GM04504 (cell line): ENCODE data around the gene ZNF346.
"Not testable (repeated sequence)": the region's sequence is repeated elsewhere in the genome, so short reads cannot be mapped to it uniquely, and the experiment has no call there.

Experiments
- DNase-seq: peaks from one replicate; pipeline ENCODE4 v3.0.0-alpha.2; 2012; ENCODE audit warnings: low read depth

The ZNF346 gene

DNA sequence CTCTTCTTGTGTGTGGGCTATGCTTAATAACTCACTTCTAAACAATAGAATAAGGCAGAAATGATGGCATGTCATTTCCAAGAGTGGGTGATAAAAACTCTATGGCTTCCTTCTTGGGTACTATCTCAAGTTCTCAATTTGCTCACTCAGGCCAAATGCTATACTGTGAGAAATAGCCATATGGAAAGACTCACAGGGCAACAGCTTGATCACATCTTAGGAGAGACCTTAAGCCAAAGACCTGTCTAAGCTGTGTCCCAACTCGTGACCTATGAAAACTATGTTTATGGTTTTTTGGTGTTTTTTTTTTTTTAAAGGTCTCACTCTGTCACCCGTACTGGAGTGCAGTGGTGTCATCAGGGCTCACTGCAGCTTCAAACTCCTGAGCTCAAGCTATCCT is 13.8 kb upstream of the ZNF346 start:
- DNase-seq, result no peak

DNA sequence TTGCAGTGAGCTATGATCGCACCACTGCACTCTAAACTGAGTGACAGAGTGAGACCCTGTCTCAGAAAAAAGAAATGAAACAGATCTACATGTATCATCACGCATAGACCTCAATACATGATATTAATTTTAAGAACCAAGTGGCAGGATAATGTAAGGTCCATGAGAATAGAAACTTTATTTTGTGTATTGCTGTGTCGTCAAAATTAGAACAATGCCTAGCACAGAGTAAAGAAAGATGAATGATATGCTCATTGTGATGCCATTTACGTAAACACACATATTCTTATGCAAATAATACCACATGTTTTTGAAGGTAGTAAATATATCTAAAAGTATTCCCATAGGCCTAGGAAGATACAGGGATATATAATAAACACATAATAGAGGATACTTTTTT is 12.3 kb upstream of the ZNF346 start:
- DNase-seq, result no peak

DNA sequence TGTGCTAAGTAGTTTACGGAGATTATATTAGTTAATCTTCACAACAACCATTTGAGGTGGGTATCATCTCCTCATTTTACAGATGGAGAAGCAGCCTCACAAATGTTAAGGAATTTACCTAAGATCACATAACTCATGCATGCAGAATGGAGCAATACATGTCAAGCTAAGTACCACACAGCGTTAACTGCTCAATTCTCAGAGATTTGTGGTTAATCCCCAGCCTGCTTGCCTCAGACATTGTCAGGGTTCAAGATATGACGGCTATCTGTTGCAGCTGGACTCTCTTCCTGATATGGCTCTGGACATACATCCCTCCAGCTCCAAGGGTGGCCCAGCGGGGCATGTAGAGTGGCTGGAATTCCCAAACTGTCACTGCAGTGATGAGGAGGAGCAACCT is 7.3 kb upstream of the ZNF346 start:
- no peak for DNase-seq

DNA sequence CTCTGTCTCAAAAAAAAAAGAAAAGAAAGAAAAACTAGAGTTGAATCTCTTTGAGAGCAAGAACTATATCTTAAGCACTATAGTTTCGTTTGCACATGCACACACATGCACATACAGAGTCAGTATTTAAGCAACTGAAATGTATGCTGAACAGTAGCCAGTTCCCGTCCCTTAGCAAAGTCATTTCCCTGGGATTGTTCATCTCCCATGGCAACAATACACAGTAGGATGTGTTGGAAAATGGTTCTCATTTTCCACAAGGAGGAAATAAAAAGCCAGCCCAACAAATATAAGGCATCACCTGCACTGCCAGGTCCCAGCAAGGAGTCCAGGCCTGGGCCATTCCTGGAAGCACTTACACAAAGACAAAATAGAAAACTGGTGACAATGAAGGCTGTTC is 4.2 kb upstream of the ZNF346 start:
- no peak for DNase-seq

DNA sequence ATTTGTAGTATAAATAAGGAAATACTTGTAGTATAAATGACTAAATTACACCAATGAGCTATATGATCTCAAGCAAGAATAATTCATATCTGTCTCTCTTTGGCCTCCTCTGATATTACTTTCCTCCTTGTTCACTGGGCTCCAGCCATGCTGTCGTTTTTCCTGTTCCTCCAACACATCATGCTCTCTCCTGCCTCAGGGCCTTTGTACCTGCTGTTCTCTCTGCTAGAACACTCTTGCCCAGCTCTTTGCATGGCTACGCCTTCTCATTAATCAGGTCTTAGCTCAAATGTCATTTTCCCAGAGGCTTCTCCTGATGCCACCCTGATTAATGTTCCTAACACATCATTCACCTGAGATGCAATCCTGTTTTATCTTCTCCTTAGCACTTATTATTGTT is 2.5 kb upstream of the ZNF346 start:
- no peak for DNase-seq

DNA sequence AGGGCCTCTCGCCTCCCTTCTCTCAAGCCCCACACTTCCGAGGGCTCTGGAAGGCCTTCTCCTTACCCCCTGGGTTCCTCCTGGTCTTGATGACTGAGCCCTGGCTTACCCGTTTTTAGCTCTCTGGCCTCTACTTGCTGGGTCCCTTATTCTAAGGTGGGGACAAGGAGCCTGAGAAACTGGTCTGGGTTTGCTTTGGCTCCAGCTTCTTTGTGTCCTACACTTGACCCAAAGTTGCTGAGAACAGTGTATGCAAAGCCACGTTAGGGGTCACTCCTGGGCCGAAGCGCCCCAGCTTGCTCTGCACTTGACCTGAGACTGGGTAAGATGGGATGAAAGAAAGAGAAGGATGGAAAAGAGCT is 788 bp downstream of the ZNF346 start:
- DNase-seq, result no peak

DNA sequence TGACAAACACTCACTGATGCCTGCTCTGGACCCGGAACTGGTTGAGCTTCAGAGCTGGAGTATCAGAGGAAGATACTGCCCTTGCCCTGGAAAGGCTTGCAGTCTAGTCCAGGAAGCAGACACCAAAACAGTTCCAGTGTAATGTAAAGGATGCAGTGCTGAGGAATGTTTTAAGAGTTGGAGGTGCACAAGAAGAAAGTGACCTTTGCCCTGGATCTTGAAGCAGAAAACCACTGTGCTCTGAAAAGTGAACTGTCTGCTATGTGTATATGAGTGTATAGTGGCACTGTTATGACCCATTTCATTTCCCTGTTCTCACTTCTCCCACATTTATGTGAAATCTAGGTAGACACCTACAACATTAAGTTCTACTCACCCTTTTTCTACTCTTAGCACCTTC is 2.1 kb downstream of the ZNF346 start:
- DNase-seq, result no peak

DNA sequence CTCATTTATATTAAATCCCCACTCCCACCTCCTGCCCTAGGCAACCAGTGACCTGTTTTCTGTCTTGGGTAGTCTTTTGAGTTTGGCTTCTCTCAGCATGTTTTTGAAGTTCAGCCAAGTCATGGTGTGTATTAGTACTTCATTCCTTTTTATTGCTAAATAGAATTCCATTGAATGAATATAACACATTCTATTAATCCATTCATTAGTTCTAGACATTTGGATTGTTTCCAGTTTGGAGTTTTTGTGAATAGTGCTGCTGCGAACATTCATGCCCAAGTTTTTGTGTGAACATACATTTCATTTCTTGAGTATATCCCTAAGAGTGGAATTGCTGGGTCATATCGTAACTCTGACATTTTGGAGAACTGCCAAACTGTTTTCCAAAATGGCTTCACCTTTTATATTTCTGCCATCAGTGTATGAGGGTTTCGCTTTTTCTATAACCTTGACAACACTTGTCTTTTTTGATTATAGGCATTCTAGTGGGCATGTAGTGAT is 2.7 kb downstream of the ZNF346 start:
- DNase-seq, result no peak

DNA sequence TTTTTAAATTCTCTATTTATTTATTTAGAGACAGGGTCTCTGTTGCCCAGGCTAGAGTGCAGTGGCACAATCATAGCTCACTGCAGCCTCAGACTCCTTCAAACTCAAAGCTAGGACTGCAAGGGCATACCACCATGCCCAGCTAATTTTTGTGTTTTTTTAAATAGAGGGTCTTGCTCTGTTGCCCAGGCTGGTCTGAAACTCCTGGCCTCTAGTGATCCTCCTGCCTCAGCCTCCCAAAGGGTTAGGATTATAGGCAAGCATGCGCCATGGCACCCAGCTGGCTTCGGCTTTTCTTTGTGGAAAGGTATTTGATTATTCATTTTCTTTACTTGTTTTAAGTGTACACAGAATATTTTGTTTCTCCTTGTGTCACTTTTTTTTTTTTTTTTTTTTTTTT is 5.2 kb downstream of the ZNF346 start:
- no peak for DNase-seq

DNA sequence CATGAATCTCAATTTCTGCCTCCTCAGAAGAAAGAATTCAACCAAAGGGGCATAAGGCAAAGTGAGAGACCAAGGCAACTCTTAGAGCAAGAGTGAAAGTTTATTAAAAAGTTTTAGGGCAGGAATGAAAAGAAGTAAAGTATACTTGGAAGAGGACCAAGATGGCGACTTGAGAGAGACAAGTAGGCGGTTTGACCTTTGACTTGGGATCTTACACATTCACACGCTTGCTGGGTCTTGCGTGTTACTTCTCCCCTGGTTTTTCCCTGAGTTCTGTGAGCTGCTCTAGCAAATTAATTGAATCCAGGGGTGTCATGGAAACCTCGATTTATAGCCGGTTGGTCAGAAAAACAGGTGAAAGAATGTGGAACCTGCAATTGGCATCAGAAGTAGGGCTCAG is 7.0 kb downstream of the ZNF346 start:
- DNase-seq, result no peak

DNA sequence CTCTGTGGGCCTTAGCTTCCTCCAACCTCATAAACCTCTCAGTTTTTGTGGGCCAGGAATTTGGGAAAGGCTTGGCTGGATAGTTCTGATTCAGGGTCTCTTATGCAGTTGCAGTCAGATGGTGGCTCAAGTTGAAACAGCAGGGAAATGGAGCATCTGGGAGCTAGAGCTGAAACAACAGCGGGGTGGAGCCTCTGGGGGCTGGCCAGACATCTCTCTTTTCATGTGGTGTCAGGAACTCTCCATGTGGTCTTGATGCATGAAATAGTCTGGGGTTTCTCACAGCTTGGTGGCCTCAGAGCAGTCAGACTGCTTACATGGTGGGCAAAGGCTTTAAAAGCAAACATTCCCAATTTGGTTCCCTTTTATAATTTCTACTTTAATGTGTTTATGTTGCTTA is 13.5 kb downstream of the ZNF346 start:
- DNase-seq, result no peak

DNA sequence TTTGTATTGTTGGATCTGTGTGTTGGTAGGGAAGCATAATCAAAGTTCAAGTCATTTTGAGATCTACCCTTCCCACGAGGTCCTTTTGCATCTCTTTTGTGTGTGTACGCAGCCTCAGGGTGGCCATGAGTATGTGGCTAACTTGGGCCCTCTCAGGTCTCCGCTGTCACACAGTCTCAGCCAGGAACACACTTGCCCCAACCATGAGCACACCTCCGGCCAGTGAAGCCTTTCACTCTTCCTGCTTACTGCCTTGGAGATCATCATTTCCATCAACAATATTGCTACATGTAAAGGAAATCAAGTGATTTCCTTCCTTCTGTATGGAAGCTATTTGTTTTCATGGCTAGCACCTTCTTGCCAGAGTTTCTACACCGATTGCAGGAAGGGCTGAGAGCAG is 13.9 kb downstream of the ZNF346 start:
- DNase-seq, result no peak

DNA sequence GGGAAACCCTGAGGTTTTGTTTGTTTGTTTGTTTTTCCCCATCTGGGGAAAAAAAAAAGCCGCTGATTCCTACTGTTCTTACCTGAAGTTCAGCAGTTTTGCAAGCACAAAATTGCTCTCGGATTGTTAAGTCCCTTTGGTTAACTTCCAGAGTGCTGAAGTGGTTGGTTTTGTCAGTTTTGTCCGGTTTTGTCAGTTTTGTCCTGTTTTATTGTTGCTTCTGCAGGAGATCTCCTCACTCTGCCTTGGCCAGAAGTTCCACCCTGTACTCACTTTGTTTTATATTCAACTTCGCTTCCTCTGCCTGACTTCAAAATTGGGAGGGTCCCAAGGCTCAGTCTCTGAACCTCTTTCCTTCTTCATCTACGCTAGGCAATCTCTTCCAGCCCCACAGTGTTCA is 14.4 kb downstream of the ZNF346 start:
- no peak for DNase-seq

DNA sequence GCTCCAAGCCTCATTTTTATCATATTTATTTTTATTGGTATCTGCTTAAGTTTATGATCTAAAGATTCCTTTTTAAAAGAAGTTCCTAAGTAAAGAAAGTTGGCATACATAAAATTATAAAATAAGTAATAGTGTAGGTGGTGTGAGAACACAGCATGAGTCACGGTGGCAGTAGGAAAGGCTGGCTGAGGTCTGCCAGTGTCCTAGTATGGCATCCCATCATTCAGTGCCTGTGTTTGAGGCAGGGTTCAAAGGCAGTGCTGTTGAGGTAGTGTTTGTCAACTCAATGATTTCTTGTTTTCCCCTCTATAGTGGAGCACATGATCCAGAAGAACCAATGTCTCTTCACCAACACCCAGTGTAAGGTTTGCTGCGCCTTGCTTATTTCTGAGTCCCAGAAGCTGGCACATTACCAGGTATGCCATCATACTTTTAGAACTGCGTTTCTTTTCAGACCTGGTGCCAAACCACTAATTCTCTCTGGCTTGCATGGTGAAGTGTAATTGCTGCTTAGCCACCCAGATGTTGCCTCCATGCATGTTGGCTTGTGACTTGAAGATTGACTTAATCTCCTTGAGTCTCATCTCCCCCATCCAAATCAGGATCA is 18.4 kb downstream of the ZNF346 start:
- DNase-seq, result peak; percentile 75

DNA sequence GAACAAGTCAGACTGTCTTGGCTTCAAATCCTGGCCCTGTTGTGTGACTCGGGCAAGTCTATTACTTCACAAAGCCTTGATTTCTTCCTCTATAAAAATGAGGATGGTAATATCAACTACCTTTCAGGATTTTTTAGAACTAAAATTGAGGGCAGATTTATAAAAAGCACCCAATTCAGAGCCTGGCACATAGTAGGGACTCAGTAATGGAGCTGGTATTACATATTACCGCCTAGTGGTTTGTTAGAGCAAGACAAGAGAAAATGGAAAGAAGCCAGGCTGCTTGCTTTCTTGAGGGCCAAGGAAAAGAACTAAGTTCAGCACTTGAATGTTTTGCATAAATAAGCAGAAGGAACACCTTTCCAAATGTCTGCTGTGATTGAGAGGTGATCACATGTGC is 19.4 kb downstream of the ZNF346 start:
- DNase-seq, result no peak

DNA sequence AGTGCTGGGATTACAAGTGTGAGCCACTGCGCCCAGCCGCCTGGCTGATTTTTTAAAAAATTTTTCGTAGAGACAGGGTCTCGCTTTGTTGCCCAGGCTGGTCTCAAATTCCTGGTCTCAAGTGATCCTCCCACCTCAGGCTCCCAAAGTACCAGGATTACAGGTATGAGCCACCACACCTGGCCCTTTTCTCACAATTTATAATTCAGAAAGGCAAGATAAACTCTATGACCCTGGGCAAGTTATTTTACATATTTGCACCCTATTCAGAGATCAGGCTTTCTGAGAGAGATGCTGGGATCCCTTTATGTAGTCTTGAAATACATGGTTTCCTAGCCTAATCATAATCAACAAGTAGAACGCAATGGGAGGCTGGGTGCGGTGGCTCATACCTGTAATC is 20.6 kb downstream of the ZNF346 start:
- no peak for DNase-seq

DNA sequence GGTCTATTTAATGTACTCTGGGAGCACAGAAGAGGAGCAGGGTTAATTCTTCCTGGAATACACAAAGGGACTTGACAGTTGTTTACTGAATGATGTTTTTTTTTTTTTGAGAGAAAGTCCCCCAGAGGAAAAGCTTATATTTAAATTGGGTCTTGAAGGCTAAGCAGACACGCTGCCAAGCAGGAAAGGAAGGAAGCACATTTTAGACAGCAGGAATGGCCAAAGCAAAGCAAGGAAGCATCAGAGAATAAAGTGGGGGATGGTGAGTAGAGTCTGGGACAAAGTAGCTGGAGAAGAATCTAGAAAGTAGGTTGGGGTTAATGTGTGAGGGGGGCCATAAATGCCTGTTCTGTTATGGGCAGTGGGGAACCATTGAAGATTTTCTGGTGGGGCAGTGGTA is 21.5 kb downstream of the ZNF346 start:
- no peak for DNase-seq

DNA sequence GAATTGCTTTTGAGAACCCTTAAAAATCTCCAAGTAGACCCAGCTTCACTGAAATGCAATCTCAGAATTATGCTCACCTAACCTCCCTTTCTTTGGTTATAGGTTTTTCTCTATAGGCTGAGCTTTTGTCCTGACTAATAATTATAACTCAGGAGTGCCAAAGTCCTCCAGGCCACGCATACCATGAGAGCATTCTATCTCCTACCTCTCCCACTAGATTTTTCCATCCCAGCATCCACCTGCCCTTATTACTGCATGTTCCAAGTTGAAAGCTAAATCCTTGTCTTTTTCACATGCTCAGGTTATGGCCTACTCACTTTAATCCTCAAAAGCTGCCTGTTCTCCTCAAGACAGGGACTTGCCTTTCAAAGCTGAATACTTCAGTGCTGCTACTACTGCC is 22.1 kb downstream of the ZNF346 start:
- no peak for DNase-seq

DNA sequence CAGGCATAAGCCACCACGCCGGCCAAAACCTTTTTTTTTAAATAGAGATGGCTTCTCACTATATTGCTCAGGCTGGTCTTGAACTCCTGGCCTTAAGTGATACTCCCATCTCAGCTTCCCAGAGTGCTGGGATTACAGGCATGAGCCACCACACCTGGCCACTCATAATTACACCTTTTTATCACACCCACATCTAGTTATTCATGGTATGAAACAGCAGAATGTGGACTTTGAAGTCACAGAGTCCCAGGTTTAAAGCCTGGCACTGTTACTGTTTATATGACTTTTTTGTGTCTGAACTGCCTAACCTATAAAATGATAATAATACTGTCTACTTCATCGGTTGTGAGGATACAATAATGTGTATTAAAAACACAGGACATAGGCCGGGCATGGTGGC is 23.1 kb downstream of the ZNF346 start:
- DNase-seq, result no peak

DNA sequence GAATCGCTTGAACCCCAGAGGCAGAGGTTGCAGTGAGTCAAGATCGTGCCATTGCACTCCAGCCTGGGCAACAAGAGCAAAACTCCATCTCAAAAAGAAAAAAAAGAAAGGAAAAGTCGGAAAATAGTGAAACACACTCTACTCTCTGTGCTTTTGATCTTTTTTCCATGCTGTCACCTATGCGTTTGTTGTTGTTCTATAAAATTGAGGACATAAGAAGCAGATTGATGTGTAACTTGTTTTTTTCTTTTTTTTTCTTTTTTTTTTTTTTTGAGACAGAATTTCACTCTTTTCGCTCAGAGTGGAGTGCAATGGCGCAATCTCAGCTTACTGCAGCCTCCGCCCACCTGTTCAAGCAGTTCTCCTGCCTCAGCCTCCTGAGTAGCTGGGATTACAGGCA is 26.0 kb downstream of the ZNF346 start:
- not testable (repeated sequence) for DNase-seq

DNA sequence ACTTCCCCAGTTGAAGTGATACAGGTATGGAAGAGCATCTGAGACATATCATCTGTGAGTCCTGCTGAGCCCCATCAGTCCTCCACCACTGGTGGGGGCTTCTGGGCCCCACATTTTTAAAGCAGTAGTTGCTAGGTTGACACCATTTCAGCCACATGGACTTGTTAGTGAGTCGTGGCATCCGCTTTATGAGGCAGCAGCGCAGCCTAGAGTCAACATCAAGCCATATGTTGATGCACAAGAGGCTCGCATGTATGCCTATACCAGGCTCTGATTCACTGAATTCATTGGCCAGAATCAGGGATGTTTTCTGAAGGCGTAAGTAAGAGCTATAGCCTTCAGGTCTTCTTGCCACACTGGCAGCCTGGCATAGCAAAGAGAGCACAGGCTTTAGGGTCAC is 26.8 kb downstream of the ZNF346 start:
- DNase-seq, result no peak

DNA sequence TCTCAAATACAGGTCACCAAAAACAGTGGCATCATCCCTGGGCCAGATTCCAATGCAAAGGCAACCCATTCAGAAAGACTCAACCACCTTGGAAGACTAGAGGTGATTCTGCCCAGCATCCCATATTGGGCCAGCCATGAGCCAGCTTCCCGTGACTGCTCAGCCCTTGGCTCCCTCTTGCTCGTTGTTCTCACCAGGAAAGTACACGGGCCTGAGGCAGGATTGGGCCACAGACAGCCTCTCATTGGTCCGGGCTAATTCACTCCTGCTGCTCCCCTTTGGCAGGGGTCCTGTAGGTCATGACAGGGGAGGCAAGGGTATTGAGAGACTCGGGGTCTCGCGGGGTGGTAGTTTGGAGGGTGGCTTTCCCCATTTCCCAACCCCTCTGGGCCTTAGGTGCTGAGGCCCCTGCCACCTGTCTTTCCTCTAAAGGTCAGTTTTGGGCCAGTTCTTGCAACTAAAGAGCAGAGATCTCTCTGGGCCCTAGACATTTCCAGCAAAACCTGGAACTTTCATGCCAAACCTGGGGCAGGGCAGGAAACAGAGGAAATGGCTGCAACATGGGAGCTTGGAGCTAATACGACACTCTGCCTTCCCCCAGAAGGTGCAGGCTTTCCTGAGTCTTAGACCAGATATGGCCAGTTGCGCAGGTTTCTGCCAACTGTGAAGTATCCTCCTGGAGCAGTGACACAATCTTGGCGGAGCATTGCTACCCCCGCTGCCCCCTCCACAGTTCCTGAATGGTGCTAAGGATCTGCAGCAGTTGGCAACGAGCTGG is 42.2 kb downstream of the ZNF346 start:
- DNase-seq, result no peak

DNA sequence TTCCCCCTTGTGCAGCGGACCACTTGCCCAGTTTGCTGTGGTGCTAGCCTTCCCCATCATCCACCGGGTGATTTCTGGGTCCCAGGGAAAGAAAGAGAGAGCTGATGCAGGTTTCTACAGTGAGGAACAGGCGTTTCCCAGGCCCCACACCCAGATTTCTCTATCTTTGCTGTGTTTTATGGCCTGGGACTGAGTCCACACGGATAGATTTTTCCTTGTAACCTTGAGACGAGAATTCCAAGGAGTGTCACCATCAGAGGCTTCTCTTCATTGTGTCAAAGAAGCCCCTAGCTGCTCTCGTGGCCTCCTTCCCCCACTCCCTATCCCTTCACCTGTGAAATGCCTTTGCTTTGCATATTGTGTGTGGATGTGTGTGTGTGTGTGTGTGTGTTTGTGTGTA is 43.0 kb downstream of the ZNF346 start:
- DNase-seq, result no peak

DNA sequence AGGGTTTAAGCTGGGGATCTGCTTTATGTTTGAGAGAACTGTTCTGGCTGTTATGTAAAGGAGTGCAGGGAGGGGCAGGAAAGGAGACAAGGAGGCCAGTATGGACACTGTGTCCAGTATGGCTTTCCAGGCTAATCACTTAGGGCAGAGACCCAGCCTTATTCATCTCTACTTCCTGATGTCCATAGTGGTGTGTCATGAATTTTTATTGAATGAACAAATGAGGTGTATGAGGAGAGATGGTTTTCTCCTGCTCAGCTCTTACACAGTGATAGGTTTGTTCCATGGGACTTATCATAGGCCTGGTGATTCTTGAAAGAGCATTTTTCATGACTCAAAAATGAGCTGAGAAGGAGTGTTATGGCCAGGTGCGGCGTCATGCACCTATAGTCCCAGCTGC is 43.7 kb downstream of the ZNF346 start:
- no peak for DNase-seq
